Astrocyte (in vitro differentiated cells and primary cell): ENCODE results near the gene MECP2. TPM values are rescaled to one million over a fixed set of nuclear protein-coding genes. Genes with fewer than 3 reads are reported as not detected.
A peak's percentile ranks its signal among the peaks of the same experiment; 100 is the strongest.

Experiments used
- DNase-seq: peaks from one replicate; pipeline ENCODE4 v3.0.0-alpha.2; 2010; ENCODE audit warnings: low read depth
- FAIRE-seq: peaks from 2 replicates; lab custom pipeline; 2011; peaks lifted over from hg19 to GRCh38; lab: Jason Lieb, UNC
- H2AFZ ChIP-seq: 2 replicates; pipeline ENCODE4 v1.6.0; 2012; ENCODE audit warnings: low read depth, low read length, inconsistent platforms
- H3K27ac ChIP-seq: 2 replicates; pipeline ENCODE4 v1.5.1; 2011; ENCODE audit warnings: low read depth, low read length, inconsistent platforms
- H3K27me3 ChIP-seq: 2 replicates; pipeline ENCODE4 v1.6.0; 2011; ENCODE audit warnings: low read length, inconsistent platforms; ENCODE audit not compliant: insufficient read depth
- H3K36me3 ChIP-seq: 2 replicates; pipeline ENCODE4 v1.5.1; 2011; ENCODE audit warnings: low read length, inconsistent platforms; ENCODE audit not compliant: insufficient read depth
- H3K4me1 ChIP-seq: 2 replicates; pipeline ENCODE4 v1.5.1; 2011; ENCODE audit warnings: low read length, inconsistent platforms; ENCODE audit not compliant: insufficient read depth
- H3K4me2 ChIP-seq: 2 replicates; pipeline ENCODE4 v1.6.0; 2012; ENCODE audit warnings: low read length, inconsistent platforms
- H3K4me3 ChIP-seq: 2 replicates; pipeline ENCODE4 v1.5.1; 2011; ENCODE audit warnings: low read depth, mild to moderate bottlenecking, low read length, inconsistent platforms; ENCODE audit not compliant: insufficient read depth
- H3K79me2 ChIP-seq: 2 replicates; pipeline ENCODE4 v1.6.0; 2012; ENCODE audit warnings: mild to moderate bottlenecking, low read length, inconsistent platforms; ENCODE audit not compliant: insufficient read depth
- H3K9ac ChIP-seq: 2 replicates; pipeline ENCODE4 v1.6.0; 2012; ENCODE audit warnings: mild to moderate bottlenecking, low read length, inconsistent platforms
- H3K9me3 ChIP-seq: 2 replicates; pipeline ENCODE4 v1.5.1; 2012; ENCODE audit warnings: low read depth, mild to moderate bottlenecking, low read length, inconsistent platforms; ENCODE audit not compliant: insufficient read depth
- H4K20me1 ChIP-seq: 2 replicates; pipeline ENCODE4 v1.6.0; 2012; ENCODE audit warnings: low read length, inconsistent platforms; ENCODE audit not compliant: insufficient read depth
- H3K27ac Mint-ChIP-seq: one replicate; pipeline ENCODE4 v1.8.0; 2021; ENCODE audit warnings: mild to moderate bottlenecking, mixed read lengths; ENCODE audit not compliant: unreplicated experiment
- H3K27me3 Mint-ChIP-seq: one replicate; pipeline ENCODE4 v1.8.0; 2021; ENCODE audit warnings: low read depth, mixed read lengths; ENCODE audit not compliant: unreplicated experiment
- H3K36me3 Mint-ChIP-seq: one replicate; pipeline ENCODE4 v1.8.0; 2021; ENCODE audit warnings: low read depth, mixed read lengths; ENCODE audit not compliant: unreplicated experiment
- H3K4me1 Mint-ChIP-seq: one replicate; pipeline ENCODE4 v1.8.0; 2021; ENCODE audit warnings: low read depth, mixed read lengths; ENCODE audit not compliant: unreplicated experiment
- H3K4me3 Mint-ChIP-seq: one replicate; pipeline ENCODE4 v1.8.0; 2021; ENCODE audit warnings: mild to moderate bottlenecking, moderate library complexity, mixed read lengths; ENCODE audit not compliant: unreplicated experiment
- H3K9me3 Mint-ChIP-seq: one replicate; pipeline ENCODE4 v1.8.0; 2021; ENCODE audit warnings: mild to moderate bottlenecking, mixed read lengths; ENCODE audit not compliant: unreplicated experiment
- CTCF ChIP-seq: IDR thresholded peaks from 2 replicates; pipeline ENCODE4 v1.5.1; 2011; ENCODE audit warnings: low read depth, mild to moderate bottlenecking, inconsistent platforms, low read length, moderate library complexity; ENCODE audit not compliant: insufficient read depth
- EZH2 ChIP-seq: IDR thresholded peaks from 2 replicates; pipeline ENCODE4 v1.6.1; 2012; ENCODE audit warnings: mild to moderate bottlenecking, low read length, inconsistent platforms; ENCODE audit not compliant: insufficient read depth
- total RNA-seq: library from RNA; stranded (reverse); gene quantifications from 2 replicates; pipeline ENCODE4 v1.2.1, GENCODE V29; 2021

Gene MECP2
- total RNA-seq, 1 donor from 2014 or later: 36.2 TPM

GRCh38 chrX:154117566-154117965 is 20.0 kb upstream of the MECP2 start:
- Histone ChIP-seq H3K27ac (no peak overlapping the region), H4K20me1 (no peaks in the 10 kb centered on the region), H3K4me3 (no peak overlapping the region), H3K4me2 (no peak overlapping the region), H3K4me1 (no peaks in the 10 kb centered on the region), H3K9me3 (no peaks in the 10 kb centered on the region), H2AFZ (no peak overlapping the region), H3K9ac (no peak overlapping the region), H3K27me3 (no peaks in the 10 kb centered on the region), H3K79me2 (no peaks in the 10 kb centered on the region), H3K36me3 (no peaks in the 10 kb centered on the region)
- H3K9me3 Mint-ChIP-seq: no peaks in the 10 kb centered on the region
- DNase-seq (no peak), FAIRE-seq (no peak)
- H3K4me1 Mint-ChIP-seq: no peaks in the 10 kb centered on the region
- H3K36me3 Mint-ChIP-seq: no peaks in the 10 kb centered on the region
- TF ChIP-seq CTCF: no peak
- no peak for TF ChIP-seq EZH2
- H3K27me3 Mint-ChIP-seq: peaks cover 19% of the 10 kb centered on the region
- H3K4me3 Mint-ChIP-seq: no peak overlapping the region
- no peak overlapping the region for H3K27ac Mint-ChIP-seq

GRCh38 chrX:154116426-154117211 is 19.1 kb upstream of the MECP2 start:
- H3K4me2 ChIP-seq: no peak overlapping the region
- H3K4me3 Mint-ChIP-seq: no peak overlapping the region
- H3K27me3 Mint-ChIP-seq: peaks cover 17% of the 10 kb centered on the region
- no peak overlapping the region for H2AFZ ChIP-seq
- no peaks in the 10 kb centered on the region for H3K36me3 ChIP-seq
- H3K9me3 Mint-ChIP-seq: no peaks in the 10 kb centered on the region
- no peaks in the 10 kb centered on the region for H3K4me1 ChIP-seq
- no peak overlapping the region for H3K9ac ChIP-seq
- H3K79me2 ChIP-seq: no peaks in the 10 kb centered on the region
- H3K27me3 ChIP-seq: no peaks in the 10 kb centered on the region
- no peaks in the 10 kb centered on the region for H3K36me3 Mint-ChIP-seq
- H3K4me1 Mint-ChIP-seq: no peaks in the 10 kb centered on the region
- TF ChIP-seq CTCF: no peak
- no peak for TF ChIP-seq EZH2
- no peaks in the 10 kb centered on the region for H3K9me3 ChIP-seq
- H3K27ac Mint-ChIP-seq: no peak overlapping the region
- no peaks in the 10 kb centered on the region for H4K20me1 ChIP-seq
- no peak overlapping the region for H3K4me3 ChIP-seq
- peak; percentile 76 for FAIRE-seq
- no peak for DNase-seq
- no peak overlapping the region for H3K27ac ChIP-seq

GRCh38 chrX:154115750-154116149 is 18.2 kb upstream of the MECP2 start:
- no peaks in the 10 kb centered on the region for H3K9me3 Mint-ChIP-seq
- peak; percentile 37 for FAIRE-seq
- H3K36me3 Mint-ChIP-seq: no peaks in the 10 kb centered on the region

More at GRCh38 chrX:154115750-154116149, 18.2 kb upstream of the MECP2 start:
- no peak overlapping the region for H3K4me3 Mint-ChIP-seq
- no peak overlapping the region for H3K27ac Mint-ChIP-seq
- Histone ChIP-seq H3K79me2 (no peaks in the 10 kb centered on the region), H3K9me3 (no peaks in the 10 kb centered on the region), H3K36me3 (no peaks in the 10 kb centered on the region), H3K4me2 (no peak overlapping the region), H3K4me3 (no peak overlapping the region), H3K4me1 (no peaks in the 10 kb centered on the region), H3K9ac (no peak overlapping the region), H4K20me1 (no peaks in the 10 kb centered on the region), H3K27ac (no peak overlapping the region), H2AFZ (no peak overlapping the region), H3K27me3 (no peaks in the 10 kb centered on the region)
- peaks cover 15% of the 10 kb centered on the region for H3K27me3 Mint-ChIP-seq
- TF ChIP-seq EZH2: no peak
- no peak for TF ChIP-seq CTCF
- DNase-seq: no peak
- H3K4me1 Mint-ChIP-seq: no peaks in the 10 kb centered on the region
